ENCODE measurements around the gene FGD4.

- TF ChIP-seq, protein P1, sequence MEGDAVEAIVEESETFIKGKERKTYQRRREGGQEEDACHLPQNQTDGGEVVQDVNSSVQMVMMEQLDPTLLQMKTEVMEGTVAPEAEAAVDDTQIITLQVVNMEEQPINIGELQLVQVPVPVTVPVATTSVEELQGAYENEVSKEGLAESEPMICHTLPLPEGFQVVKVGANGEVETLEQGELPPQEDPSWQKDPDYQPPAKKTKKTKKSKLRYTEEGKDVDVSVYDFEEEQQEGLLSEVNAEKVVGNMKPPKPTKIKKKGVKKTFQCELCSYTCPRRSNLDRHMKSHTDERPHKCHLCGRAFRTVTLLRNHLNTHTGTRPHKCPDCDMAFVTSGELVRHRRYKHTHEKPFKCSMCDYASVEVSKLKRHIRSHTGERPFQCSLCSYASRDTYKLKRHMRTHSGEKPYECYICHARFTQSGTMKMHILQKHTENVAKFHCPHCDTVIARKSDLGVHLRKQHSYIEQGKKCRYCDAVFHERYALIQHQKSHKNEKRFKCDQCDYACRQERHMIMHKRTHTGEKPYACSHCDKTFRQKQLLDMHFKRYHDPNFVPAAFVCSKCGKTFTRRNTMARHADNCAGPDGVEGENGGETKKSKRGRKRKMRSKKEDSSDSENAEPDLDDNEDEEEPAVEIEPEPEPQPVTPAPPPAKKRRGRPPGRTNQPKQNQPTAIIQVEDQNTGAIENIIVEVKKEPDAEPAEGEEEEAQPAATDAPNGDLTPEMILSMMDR (IDR thresholded peaks at IDR 0.05) = no peak
- TF ChIP-seq POLR2A (IDR thresholded peaks at IDR 0.05) = no peak
These were observed 189.2 kb downstream of the FGD4 start for GRCh38 chr12:32588604-32589003.
